ENCODE measurements around the gene ADK. TPM values are rescaled to one million over a fixed set of nuclear protein-coding genes. Genes with fewer than 3 reads are reported as not detected.
"Not testable (repeated sequence)": the region's sequence is repeated elsewhere in the genome, so short reads cannot be mapped to it uniquely, and the experiment has no call there.

ADK gene
- total RNA-seq, 4 donors from 2014 or later, result 15.3 to 23.3 (median 20.8) TPM

- no peak overlapping the region for H3K4me3 ChIP-seq
- TF ChIP-seq EP300 (IDR thresholded peaks at IDR 0.05) (no peak), POLR2A (IDR thresholded peaks at IDR 0.05) (no peak), POLR2AphosphoS5 (IDR thresholded peaks at IDR 0.05) (no peak), CTCF (IDR thresholded peaks at IDR 0.05) (no peak)
- H3K27me3 ChIP-seq, result no peaks in the 10 kb centered on the region
- 78 to 79% methylated on average over 6 to 8 of the region's 11 CpGs for WGBS, 2 donors (ENCODE audit: low coverage in 1 of 2)
- H3K9me3 ChIP-seq, result no peaks in the 10 kb centered on the region
- H3K36me3 ChIP-seq, result peaks cover 10 to 94% of the 10 kb centered on the region in 2 donors
- H3K4me1 ChIP-seq, result peaks cover 0 to 8% (median 0%) of the 10 kb centered on the region in 3 donors
- H3K27ac ChIP-seq, result no peak overlapping the region
- no peak for ATAC-seq
These were observed 16.8 kb upstream of the ADK start for GRCh38 chr10:74133923-74134820.

GRCh38 chr10:74135452-74135851, 15.6 kb upstream of the ADK start:
- no peaks in the 10 kb centered on the region for H3K9me3 ChIP-seq

DNA sequence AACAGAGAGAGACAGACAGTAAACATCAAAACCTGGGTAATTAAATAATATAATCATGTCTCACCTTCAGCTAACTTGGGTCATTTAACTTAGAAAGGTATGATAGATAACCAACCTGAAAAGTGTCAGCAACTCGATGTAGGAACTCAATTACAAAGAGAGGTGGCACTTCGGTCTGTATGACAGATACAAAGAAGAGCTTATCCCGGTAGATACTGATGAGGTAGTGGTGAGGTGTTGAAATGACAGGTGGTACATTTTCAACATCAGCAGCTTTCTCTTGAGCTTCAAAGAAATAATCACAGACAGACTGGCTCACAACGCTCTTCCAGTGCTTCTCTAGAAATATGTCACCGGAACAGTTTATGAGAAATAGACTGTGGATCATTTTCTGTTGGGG, 13.0 kb upstream of the ADK start:
- TF ChIP-seq POLR2AphosphoS5 (IDR thresholded peaks at IDR 0.05) (no peak), POLR2A (IDR thresholded peaks at IDR 0.05) (no peak), EP300 (IDR thresholded peaks at IDR 0.05) (no peak), CTCF (IDR thresholded peaks at IDR 0.05) (no peak)
- Histone ChIP-seq H3K4me3 (no peak overlapping the region), H3K9me3 (no peaks in the 10 kb centered on the region), H3K27ac (no peak overlapping the region), H3K27me3 (no peaks in the 10 kb centered on the region), H3K36me3 (peaks cover 10 to 63% of the 10 kb centered on the region in 2 donors), H3K4me1 (peaks cover 0 to 18% (median 0%) of the 10 kb centered on the region in 3 donors)
- ATAC-seq, result no peak
- 46 to 83% methylated on average over 5 of the region's 5 CpGs for WGBS, 2 donors (ENCODE audit: low coverage in 1 of 2)

More at GRCh38 chr10:74135452-74135851, 15.6 kb upstream of the ADK start:
- ATAC-seq, result no peak
- TF ChIP-seq EP300 (IDR thresholded peaks at IDR 0.05), result no peak
- TF ChIP-seq POLR2A (IDR thresholded peaks at IDR 0.05), result no peak
- no peak for TF ChIP-seq POLR2AphosphoS5 (IDR thresholded peaks at IDR 0.05)
- no peak for TF ChIP-seq CTCF (IDR thresholded peaks at IDR 0.05)
- no peaks in the 10 kb centered on the region for H3K27me3 ChIP-seq
- H3K27ac ChIP-seq, result no peak overlapping the region
- H3K4me3 ChIP-seq, result no peak overlapping the region
- peaks cover 0 to 8% (median 0%) of the 10 kb centered on the region in 3 donors for H3K4me1 ChIP-seq
- 82 to 84% methylated on average over 3 of the region's 3 CpGs for WGBS, 2 donors (ENCODE audit: low coverage in 1 of 2)
- H3K36me3 ChIP-seq, result peaks cover 10 to 88% of the 10 kb centered on the region in 2 donors

DNA sequence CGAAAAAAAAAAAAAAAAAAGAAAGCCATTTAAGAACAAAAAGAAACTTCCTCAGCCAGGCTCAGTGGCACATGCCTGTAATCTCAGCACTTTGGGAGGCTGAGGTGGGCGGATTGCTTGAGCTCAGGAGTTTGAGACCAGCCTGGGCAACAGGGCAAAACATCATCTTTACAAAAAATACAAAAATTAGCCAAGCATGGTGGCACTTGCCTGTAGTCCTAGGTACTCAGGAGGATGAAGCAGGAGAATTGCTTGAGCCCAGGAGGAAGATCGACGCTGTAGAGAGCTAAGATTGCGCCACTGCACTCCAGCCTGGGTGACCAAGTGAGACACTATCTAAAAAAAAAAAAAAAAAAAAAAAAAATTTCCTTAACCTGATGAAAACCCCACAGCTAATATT, 12.4 kb upstream of the ADK start:
- peaks cover 10 to 57% of the 10 kb centered on the region in 2 donors for H3K36me3 ChIP-seq
- 89 to 93% methylated on average over 2 to 5 of the region's 5 CpGs for WGBS, 2 donors (ENCODE audit: low coverage in 1 of 2)
- not testable (repeated sequence) for H3K4me3 ChIP-seq, H3K27me3 ChIP-seq, ATAC-seq, H3K27ac ChIP-seq, H3K9me3 ChIP-seq
- H3K4me1 ChIP-seq, result peaks cover 0 to 24% (median 0%) of the 10 kb centered on the region in 3 donors

DNA sequence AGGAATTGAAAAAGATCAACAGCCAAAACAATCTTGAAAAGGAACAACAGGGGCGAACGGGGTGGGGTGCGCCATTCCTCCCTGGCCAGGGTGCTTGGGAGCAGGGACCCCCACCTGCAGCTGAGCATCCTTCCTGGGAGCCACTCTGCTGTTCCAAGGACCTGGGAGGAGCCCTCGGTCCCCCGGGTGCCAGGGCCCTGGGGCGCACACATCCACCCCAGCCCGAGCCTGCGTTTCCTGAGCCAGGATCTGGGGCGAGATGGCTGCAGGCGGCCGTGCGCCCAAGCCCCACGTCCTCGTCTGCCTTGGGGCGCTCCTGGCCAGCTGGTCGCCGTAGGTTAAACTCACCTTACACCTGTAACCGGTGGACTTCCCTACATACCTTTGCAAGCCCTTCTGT, 11.0 kb upstream of the ADK start:
- TF ChIP-seq POLR2AphosphoS5 (IDR thresholded peaks at IDR 0.05) (no peak), POLR2A (IDR thresholded peaks at IDR 0.05) (no peak), CTCF (IDR thresholded peaks at IDR 0.05) (no peak), EP300 (IDR thresholded peaks at IDR 0.05) (no peak)
- no peak for ATAC-seq
- WGBS, 2 donors (ENCODE audit: low coverage in 1 of 2), result 100% methylated on average over 1 to 6 of the region's 18 CpGs

More for the DNA sequence above, 11.0 kb upstream of the ADK start:
- no peak overlapping the region for H3K4me3 ChIP-seq
- H3K27ac ChIP-seq, result no peak overlapping the region
- no peaks in the 10 kb centered on the region for H3K9me3 ChIP-seq
- no peaks in the 10 kb centered on the region for H3K27me3 ChIP-seq
- peaks cover 10 to 44% of the 10 kb centered on the region in 2 donors for H3K36me3 ChIP-seq
- H3K4me1 ChIP-seq, result peaks cover 0 to 30% (median 4%) of the 10 kb centered on the region in 3 donors

Measured in gastroesophageal sphincter (tissue), 4 donors.